Stimulated activated CD4-positive, alpha-beta T cell treated with anti-CD3 and anti-CD28 coated beads, Interleukin-1b, Interleukin-23, amount 100 ng/mL, for 4 hours (primary cell): ENCODE results near the gene RFC4.

Experiments used
- DNase-seq, 2 donors: peaks; one replicate each; pipeline ENCODE4 v3.0.0-alpha.2; 2020; ENCODE audit warnings: low read depth in 2 of 2

Gene RFC4

DNA sequence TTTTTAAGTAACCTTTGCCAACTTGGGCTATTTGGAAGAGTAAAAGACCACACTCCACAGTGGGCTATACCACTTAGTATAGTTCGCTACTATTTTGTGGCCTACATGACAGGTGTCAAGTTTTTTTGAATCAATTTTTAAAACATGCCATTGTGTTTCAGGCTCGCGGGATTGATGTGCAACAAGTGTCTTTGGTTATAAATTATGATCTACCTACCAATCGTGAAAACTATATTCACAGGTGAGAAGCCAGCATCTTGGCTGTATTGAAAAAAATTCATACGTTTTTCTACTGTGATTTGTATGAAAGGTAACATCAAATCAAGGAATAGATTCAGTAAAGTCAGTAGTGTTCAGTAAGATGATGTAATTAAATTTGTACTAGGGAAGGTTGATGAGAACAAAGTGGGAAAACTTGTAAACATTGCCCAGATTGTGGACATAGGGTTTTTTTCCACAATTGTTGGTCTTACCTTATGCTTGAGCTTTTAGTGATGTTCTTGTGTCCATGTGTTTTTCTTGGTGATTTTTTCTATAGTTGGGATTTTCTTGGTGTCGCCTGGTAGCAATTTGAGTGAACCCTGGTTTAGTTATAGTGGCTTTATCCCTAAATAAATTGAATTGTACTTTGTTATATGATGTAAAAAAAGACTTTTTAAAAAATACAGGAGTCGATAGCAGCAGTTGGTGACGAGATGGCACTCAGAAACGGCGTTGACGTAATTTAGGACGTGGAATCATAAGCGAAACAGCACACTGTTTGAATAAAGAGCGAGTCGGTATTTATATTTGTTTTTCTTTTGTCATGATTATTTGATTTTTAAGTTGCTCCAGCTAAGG, 18.4 kb downstream of the RFC4 start:
- DNase-seq: no peak

- DNase-seq: no peak
Observed at GRCh38 chr3:186786922-186787321, 19.4 kb downstream of the RFC4 start.

DNA sequence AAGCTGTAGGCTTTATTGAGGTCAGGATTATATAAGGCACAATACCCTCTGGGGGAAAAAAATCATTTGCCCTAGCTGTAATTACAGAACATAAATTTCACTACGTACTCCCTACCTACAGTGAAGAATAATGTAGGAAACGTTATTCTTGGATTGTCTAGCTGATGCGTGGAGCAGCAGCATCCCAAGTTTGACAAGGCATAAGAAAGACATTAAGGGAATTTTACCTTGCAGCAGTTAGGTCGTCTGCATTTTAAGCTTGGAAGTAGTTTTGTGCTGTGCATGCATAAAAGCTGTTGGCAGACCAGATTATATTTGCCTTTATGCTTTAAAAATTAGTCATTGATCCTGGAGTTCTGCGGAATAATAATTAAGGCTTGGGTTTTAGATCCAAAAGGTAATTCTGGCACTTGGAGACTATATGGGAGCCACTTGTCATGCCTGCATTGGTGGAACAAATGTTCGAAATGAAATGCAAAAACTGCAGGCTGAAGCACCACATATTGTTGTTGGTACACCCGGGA, 20.7 kb downstream of the RFC4 start:
- no peak for DNase-seq

DNA sequence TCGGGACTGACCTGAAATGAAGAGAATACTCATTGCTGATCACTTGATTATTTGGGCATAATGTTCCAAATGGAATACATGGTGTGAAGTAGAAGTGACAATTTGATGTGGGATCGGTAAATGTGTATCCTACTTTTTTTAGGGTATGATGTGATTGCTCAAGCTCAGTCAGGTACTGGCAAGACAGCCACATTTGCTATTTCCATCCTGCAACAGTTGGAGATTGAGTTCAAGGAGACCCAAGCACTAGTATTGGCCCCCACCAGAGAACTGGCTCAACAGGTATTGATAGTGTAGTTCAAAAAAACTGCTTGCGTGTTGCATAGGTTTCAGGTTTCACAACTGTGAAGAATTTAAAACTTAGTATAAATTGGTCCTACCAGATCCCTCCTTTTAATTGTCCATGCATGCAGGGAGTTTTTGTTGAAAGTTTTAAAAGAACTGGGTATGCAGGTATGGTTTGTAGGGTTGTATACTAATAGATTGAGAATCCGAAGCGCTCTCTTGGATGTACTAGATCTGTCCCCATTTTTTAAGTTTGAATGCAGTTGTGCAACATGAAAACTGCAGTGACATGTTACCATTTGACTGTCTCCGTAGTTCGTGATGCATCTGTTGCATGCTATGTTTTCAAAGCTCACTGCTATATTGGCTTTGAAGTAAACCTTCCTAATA, 21.3 kb downstream of the RFC4 start:
- DNase-seq: no peak

DNA sequence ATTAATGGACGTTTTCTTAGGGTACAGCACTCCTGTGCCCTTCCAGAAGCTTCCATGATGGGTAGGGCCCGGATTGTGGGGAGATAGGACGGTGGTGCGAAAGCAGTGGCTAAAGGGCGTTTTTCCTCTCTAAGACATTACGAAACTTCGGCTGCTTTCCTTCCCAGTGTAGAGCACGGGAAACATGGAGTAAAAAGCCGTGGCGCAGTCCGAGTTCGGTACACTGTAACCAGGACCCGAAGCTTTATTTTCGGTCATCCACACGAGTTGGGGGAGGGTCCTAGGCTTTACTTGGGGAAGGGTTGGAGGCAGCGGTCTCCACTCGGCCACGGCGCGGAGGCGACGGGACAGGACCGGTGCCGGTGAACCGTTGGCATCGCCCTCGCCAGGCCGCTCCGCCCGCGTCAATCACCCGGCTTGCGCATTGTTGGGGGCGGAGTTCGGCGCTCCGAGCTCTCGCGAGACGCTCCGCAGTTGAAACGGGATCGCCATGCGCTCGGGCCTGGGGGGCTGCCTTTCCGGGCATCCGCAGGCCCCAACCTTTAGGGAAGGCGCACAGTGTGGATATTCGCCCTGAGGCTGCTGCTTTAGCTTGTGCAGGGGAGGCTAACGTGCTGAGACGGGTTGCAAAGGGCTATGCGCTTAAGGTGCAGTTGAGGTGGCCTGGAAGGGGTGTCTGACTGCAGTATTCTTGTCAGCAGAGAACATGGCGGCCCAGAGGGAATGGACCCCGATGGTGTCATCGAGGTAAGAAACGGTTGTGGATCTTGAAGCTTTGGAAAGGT, 22.4 kb downstream of the RFC4 start:
- DNase-seq: peak; percentile 67

DNA sequence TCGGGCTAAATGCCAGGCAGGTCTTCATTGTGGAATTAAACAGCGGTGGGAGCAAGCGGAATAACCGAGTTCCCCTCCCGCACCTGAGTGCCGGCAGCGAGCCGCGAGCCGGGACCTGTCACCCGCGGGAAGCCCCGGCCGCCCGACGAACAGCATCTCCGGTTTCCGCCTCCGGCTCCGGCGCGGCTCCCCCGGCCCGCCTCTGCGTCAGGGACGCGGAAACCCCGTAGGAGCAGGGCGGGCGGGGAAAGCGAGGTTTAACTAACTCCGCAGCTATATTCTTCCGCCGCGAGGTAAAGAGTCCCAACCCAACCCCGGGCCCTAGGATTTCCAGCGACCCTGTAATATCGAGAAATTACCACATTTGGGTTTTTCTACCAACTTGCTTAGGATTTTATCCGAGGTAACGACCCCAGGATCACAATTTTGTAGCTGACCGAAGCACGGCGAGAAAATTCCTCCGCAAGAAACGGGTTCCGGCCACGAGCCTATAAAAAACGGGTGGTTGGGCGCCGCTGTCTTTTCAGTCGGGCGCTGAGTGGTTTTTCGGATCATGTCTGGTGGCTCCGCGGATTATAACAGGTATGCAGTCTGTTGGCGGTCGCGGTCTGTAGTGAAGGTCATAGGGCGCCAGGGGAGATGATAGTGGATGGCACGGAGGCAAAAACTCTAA, 23.1 kb downstream of the RFC4 start, which contains the start of gene EIF4A2:
Gene EIF4A2, plus strand, starts transcription at position 520 of the 673 bp plus-strand sequence. Its CDS starts 34 bp downstream, at position 554.
- peak; percentile 87 to 90 for DNase-seq

DNA sequence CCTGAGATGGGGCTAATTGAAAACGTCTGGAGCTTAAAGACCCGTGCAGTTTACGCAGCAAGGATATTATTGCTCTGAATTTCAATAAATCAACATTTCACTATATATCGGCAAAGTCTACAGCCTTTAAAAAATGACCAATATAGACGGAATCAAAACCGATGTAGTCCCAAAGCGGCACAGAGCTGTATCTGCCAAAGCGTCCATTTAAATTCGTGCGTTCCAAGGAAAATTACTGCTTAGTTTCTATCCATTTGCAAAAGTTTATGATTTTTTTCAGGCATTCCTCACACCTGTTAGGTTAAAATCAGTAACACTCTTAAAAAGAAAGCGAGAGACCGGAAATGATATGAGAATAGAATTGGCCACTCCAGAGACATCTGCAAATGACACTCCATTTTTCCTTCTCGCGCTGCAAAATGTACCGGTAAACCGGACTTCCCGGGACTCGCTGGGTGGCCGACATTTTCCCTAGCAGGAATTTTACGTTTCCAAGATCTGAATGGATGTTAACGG, 23.7 kb downstream of the RFC4 start:
- no peak for DNase-seq

- no peak for DNase-seq
Observed at GRCh38 chr3:186779204-186779603, 27.1 kb downstream of the RFC4 start.

- DNase-seq: no peak
Observed at GRCh38 chr3:186775999-186776398, 30.3 kb downstream of the RFC4 start.

DNA sequence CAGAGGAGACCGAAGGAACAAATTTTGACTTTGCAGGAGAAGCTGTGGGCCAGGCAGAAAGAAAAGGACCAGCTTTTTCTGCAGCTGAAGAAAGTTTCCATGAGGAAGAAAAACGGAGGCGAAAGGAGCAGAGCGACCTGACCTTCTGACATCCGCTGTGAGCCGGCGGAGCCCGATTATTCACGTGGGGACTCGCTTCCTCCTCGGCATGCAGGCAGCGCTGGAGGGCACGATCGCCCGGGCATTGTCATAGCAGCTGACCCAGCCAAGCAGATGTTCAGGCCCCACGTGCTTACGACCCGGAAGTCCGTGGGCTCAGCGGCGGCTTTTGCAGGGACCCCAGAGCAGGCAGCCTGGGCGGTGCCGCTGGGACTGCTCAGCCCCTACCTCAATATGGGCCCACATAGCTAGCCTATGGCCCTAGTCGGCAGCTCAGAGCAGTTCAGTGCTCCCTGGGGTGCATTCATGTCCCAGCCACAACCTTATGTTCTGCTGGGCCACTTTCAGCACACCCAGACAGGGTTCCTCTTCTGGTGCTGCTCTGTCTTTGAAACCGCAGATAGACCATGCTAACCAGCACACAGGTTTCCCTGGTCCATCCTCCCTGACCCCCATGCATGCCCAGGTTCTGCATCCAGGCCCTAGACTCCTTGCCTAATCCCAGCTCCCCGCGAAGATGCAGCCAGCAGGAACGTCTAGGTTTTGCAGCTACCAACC, 33.4 kb downstream of the RFC4 start:
- DNase-seq: peak; percentile 45 to 51

DNA sequence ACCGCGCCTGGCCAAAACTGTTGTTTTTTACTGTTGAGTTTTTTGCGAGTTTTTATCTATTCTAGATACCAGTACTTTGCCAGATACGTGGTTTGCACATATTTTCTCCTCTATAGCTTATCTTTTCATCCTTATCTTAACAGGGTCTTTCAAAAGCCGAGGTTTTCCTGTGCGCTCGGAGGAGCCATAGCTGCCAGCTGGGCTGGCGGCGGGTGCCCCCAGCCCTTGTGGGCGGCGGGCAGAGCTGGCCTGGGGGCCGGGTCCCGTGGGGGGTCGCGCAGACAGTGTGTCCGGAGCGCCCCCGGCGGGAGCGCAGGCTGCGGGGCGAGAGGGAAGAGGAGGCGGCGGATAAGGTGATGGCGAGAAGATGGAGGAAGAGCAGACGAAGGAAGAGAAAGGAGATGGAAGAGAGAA, 34.0 kb downstream of the RFC4 start:
- peak in 1 of 2 donors; percentile 11 for DNase-seq

DNA sequence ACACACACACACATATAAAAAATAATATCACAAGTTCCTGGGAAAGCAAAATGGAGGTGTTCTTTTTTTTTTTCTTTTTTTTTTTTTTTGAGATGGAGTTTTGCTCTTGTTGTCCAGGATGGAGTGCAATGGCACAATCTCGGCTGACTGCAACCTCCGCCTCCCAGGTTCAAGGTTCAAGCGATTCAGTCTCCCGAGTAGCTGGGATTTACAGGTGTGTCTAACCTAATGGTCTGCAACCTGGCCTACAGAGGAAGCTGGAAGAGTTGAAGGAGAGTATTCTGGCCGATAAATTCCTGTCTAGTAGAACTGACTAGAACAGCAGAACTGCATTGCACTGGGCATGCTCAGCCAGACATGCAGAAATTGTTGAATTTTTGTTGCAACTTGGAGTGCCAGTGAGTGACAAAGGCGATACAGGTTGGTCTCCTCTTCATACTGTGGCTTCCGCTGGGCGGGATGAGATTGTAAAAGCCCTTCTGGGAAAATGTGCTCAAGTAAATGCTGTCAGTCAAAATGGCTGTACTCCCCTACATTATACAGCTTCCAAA, 45.3 kb downstream of the RFC4 start:
- no peak for DNase-seq

- no peak for DNase-seq
Observed at GRCh38 chr3:186760141-186760833, 46.0 kb downstream of the RFC4 start.

GRCh38 chr3:186759231-186759930, 46.9 kb downstream of the RFC4 start:
- DNase-seq: no peak

- no peak for DNase-seq
Observed at GRCh38 chr3:186757686-186758220, 48.5 kb downstream of the RFC4 start.

DNA sequence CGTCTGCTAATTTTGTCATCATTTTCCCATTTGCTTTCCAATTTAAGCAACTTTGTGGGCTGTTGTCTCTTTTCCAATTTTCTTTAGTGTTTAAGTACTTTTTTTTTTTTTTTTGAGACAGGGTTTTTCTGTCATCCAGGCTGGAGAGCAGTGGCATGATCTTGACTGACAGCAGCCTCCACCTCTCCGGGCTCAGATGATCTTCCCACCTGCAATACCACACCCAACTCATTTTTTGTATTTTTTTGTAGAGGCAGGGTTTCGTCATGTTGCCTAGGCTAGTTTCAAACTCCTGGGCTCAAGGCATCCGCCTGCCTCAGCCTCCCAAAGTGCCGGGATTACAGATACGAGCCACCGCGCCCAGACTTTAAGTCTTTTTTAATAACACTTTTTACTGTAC, 49.1 kb downstream of the RFC4 start:
- DNase-seq: no peak

GRCh38 chr3:186754871-186755270, 51.4 kb downstream of the RFC4 start:
- DNase-seq: no peak

- DNase-seq: no peak
Observed at GRCh38 chr3:186754006-186754405, 52.3 kb downstream of the RFC4 start.

GRCh38 chr3:186751480-186751879, 54.8 kb downstream of the RFC4 start:
- no peak for DNase-seq
